HepG2 (cell line): ENCODE data around the gene IVD. TPM values are rescaled to one million over a fixed set of nuclear protein-coding genes. Genes with fewer than 3 reads are reported as not detected.

ENCODE experiments used
- AKAP8 ChIP-seq: sonication (generic); formaldehyde crosslinking; IDR thresholded peaks from 2 replicates; pipeline ENCODE4 v1.5.1; 2020; ENCODE audit warnings: mild to moderate bottlenecking, missing genetic modification reagents
- ASH2L ChIP-seq: fragments of 300-600, 200-600 bp; sonication (generic); IDR thresholded peaks from 2 replicates; pipeline ENCODE4 v1.7.0; 2017; ENCODE audit warnings: low read depth, mild to moderate bottlenecking, moderate library complexity, mixed read lengths, low read length; ENCODE audit not compliant: insufficient read length
- CCDC6 ChIP-seq: sonication (generic); formaldehyde crosslinking; IDR thresholded peaks from 2 replicates; pipeline ENCODE4 v1.8.1; 2022; ENCODE audit warnings: mild to moderate bottlenecking, missing genetic modification reagents, moderate library complexity
- DBP ChIP-seq: sonication (generic); formaldehyde crosslinking; IDR thresholded peaks from 2 replicates; pipeline ENCODE4 v1.4.0; 2020; ENCODE audit warnings: missing genetic modification reagents; ENCODE audit errors: not compliant biosample characterization
- GABPB1 ChIP-seq: IDR thresholded peaks from 2 replicates; pipeline ENCODE4 v1.6.1; 2016; ENCODE audit warnings: mild to moderate bottlenecking, missing genetic modification reagents, moderate library complexity, missing compliant biosample characterization
- KAT8 ChIP-seq: IDR thresholded peaks from 2 replicates; pipeline ENCODE4 v1.6.1; 2016; ENCODE audit warnings: missing genetic modification reagents, missing compliant biosample characterization
- KDM5A ChIP-seq: fragments of 200-600 bp; sonication (generic); IDR thresholded peaks from 2 replicates; pipeline ENCODE4 v1.7.0; 2018; ENCODE audit warnings: antibody characterized with exemption, mild to moderate bottlenecking, low read length, borderline replicate concordance
- MAF1 ChIP-seq: sonication (generic); formaldehyde crosslinking; IDR thresholded peaks from 2 replicates; pipeline ENCODE4 v1.5.0; 2020; ENCODE audit warnings: missing genetic modification reagents, borderline replicate concordance
- NFATC3 ChIP-seq: sonication (generic); formaldehyde crosslinking; IDR thresholded peaks from 2 replicates; pipeline ENCODE4 v1.5.1; 2020; ENCODE audit warnings: mild to moderate bottlenecking, missing genetic modification reagents
- NFE2L1 ChIP-seq: sonication (generic); formaldehyde crosslinking; IDR thresholded peaks from 2 replicates; pipeline ENCODE4 v1.4.0; 2020; ENCODE audit warnings: missing genetic modification reagents, mild to moderate bottlenecking, borderline replicate concordance
- NKX3-1 ChIP-seq: sonication (generic); formaldehyde crosslinking; IDR thresholded peaks from 2 replicates; pipeline ENCODE4 v1.5.0; 2020; ENCODE audit warnings: missing genetic modification reagents
- RBM39 ChIP-seq: fragments of 200-400 bp; formaldehyde crosslinking; IDR thresholded peaks from one replicate; pipeline ENCODE4 v1.6.1; 2018; ENCODE audit warnings: antibody characterized with exemption, mild to moderate bottlenecking, low read depth, low read length; ENCODE audit not compliant: poor library complexity, severe bottlenecking
- SALL1 ChIP-seq: sonication (generic); formaldehyde crosslinking; IDR thresholded peaks from 2 replicates; pipeline ENCODE4 v1.8.0; 2022; ENCODE audit warnings: mild to moderate bottlenecking, missing genetic modification reagents
- SKI ChIP-seq: fragments of 450-650 bp; IDR thresholded peaks from one replicate; pipeline ENCODE4 v1.6.1; 2018; ENCODE audit warnings: mild to moderate bottlenecking; ENCODE audit not compliant: partially characterized antibody
- ZBTB1 ChIP-seq: sonication (generic); formaldehyde crosslinking; IDR thresholded peaks from 2 replicates; pipeline ENCODE4 v1.4.0; 2020; ENCODE audit warnings: missing genetic modification reagents, borderline replicate concordance
- ZBTB25 ChIP-seq: IDR thresholded peaks from 2 replicates; pipeline ENCODE4 v1.6.1; 2018; ENCODE audit warnings: missing genetic modification reagents
- ZFP1 ChIP-seq: IDR thresholded peaks from 2 replicates; pipeline ENCODE4 v1.6.1; 2016
- ZFP91 ChIP-seq: sonication (generic); formaldehyde crosslinking; IDR thresholded peaks from 2 replicates; pipeline ENCODE4 v1.9.0; 2022; ENCODE audit warnings: missing genetic modification reagents, mild to moderate bottlenecking, borderline replicate concordance
- ZNF30 ChIP-seq: sonication (generic); formaldehyde crosslinking; IDR thresholded peaks from 2 replicates; pipeline ENCODE4 v1.5.0; 2020; ENCODE audit warnings: mild to moderate bottlenecking, missing genetic modification reagents
- ZNF543 ChIP-seq: sonication (generic); formaldehyde crosslinking; IDR thresholded peaks from 2 replicates; pipeline ENCODE4 v1.4.0; 2020; ENCODE audit warnings: mild to moderate bottlenecking, missing genetic modification reagents
- ZNF678 ChIP-seq: sonication (generic); formaldehyde crosslinking; IDR thresholded peaks from 2 replicates; pipeline ENCODE4 v1.4.0; 2020; ENCODE audit warnings: mild to moderate bottlenecking, missing genetic modification reagents
- ZSCAN9 ChIP-seq: IDR thresholded peaks from 2 replicates; pipeline ENCODE4 v1.6.1; 2016; ENCODE audit warnings: borderline replicate concordance
- polyA plus RNA-seq, 8 experiments: library from polyadenylated mRNA; depleted of rRNA in 3 of 8; stranded (reverse) in 7 of 8; unstranded in 1 of 8; fragments of >200 nt; fragmentation: Illumina TruSeq in 4 of 8; extraction: Trizol in 4 of 8; gene quantifications; 2 replicates each; pipeline versions ENCODE4 v1.2.1 to v1.2.3, GENCODE V29; 2011 to 2016; ENCODE audit warnings: low read depth in 4 of 8, missing spikeins in 1 of 8, mixed read lengths in 1 of 8; ENCODE audit not compliant: insufficient read depth in 1 of 8
- total RNA-seq, 5 experiments: library from RNA; depleted of rRNA; stranded (reverse); fragments of >200 nt; fragmentation: Illumina TruSeq; extraction: Trizol; gene quantifications; 2 replicates each; pipeline ENCODE4 v1.2.3, GENCODE V29; 2016; ENCODE audit warnings: low read depth in 1 of 5
- TF ChIP-seq, protein P1 (sequence below): sonication (generic); formaldehyde crosslinking; IDR thresholded peaks from 2 replicates; pipeline ENCODE4 v1.8.1; 2023; ENCODE audit warnings: mild to moderate bottlenecking, missing genetic modification reagents
- TF ChIP-seq, protein P2 (sequence below): sonication (generic); formaldehyde crosslinking; IDR thresholded peaks from 2 replicates; pipeline ENCODE4 v1.8.1; 2023; ENCODE audit warnings: mild to moderate bottlenecking, missing genetic modification reagents, borderline replicate concordance

The IVD gene
- total and polyA plus RNA-seq, 2 of the 13 experiments (the other 11 are each of a cell fraction or from before 2014, with no cell fraction given), result 48.0 to 53.9 TPM

GRCh38 chr15:40440743-40441564 lies 35.4 kb downstream of the IVD start, which contains the start of gene BAHD1 (continued):
- TF ChIP-seq DBP (CRISPR knock-in tag), result no peak
- no peak for TF ChIP-seq ZFP1
- no peak for TF ChIP-seq AKAP8 (CRISPR knock-in tag)
- peak; percentile 32 for TF ChIP-seq SALL1 (CRISPR knock-in tag)
- peak; percentile 79 for TF ChIP-seq GABPB1 (CRISPR knock-in tag)
- TF ChIP-seq, protein P1, sequence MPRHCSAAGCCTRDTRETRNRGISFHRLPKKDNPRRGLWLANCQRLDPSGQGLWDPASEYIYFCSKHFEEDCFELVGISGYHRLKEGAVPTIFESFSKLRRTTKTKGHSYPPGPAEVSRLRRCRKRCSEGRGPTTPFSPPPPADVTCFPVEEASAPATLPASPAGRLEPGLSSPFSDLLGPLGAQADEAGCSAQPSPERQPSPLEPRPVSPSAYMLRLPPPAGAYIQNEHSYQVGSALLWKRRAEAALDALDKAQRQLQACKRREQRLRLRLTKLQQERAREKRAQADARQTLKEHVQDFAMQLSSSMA, result no peak
- TF ChIP-seq ZFP91 (CRISPR knock-in tag), result no peak
- TF ChIP-seq ZNF678, result no peak
- TF ChIP-seq CCDC6 (CRISPR knock-in tag), result peak; percentile 56; the same call in 1 of the 2 replicates
- TF ChIP-seq ASH2L, result peak; percentile 8
- no peak for TF ChIP-seq SKI
- TF ChIP-seq NKX3-1, result no peak
- TF ChIP-seq, protein P2, sequence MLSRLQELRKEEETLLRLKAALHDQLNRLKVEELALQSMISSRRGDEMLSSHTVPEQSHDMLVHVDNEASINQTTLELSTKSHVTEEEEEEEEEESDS, result no peak
- no peak for TF ChIP-seq ZBTB1 (CRISPR knock-in tag)
- no peak for TF ChIP-seq ZNF30
- peak; percentile 56 for TF ChIP-seq ZBTB25 (CRISPR knock-in tag)
- TF ChIP-seq MAF1 (CRISPR knock-in tag), result no peak
- TF ChIP-seq NFATC3 (CRISPR knock-in tag), result no peak
- peak; percentile 14; the same call in 1 of the 2 replicates for TF ChIP-seq KAT8 (CRISPR knock-in tag)
- TF ChIP-seq NFE2L1, result no peak
- TF ChIP-seq ZSCAN9 (CRISPR knock-in tag), result no peak
- TF ChIP-seq KDM5A, result no peak
- TF ChIP-seq ZNF543 (CRISPR knock-in tag), result no peak
- TF ChIP-seq RBM39, result no peak
